ENCODE results near the gene TSPAN5. TPM values are rescaled to one million over a fixed set of nuclear protein-coding genes. Genes with fewer than 3 reads are reported as not detected.

Gene TSPAN5
- total RNA-seq, 3 donors from 2014 or later (not counting 1 experiment from before 2014, with no cell fraction given) = 6.8 to 13.7 (median 11.4) TPM

DNA sequence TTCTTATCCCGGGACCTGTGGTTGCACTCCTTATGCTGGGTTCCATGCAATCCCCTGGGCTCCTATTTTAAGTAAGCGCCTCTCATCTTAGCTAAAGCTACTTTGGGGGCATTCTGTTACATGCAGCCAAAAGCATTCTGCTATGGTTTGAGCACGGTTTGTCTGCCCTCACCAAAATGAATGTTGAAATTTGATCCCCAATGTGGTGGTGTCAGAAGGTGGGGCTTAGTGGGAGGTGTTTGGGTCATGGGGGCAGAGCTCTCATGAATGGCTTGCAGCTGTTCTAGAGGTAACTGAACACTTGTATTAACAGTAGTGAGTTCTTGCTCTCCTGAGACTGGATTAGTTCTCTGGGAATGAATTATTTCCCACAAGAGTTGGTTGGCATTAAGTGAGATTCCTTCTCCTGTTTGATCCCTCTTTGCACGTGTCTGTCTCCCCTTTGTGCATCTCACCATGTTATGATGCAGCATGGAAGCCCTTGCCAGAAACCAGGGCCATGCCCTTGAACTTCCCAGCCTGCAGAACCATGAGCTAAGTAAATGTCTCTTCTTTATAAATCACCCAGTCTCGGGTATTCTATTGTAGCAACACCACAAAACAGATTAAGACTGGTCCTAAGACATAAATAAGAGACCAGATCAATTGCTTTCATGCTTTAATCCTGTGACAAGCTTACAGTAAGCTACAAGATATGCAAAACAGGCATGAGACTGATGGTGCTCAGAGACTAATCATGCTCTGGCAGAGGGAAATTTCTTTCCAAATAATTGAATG lies 141.8 kb downstream of the TSPAN5 start:
- intact Hi-C loops (cut with micrococcal nuclease) = no loop called here
- DNase-seq = no peak
- no peak overlapping the region for H3K4me3 ChIP-seq (ENCODE audit: low read length)
- Mint-ChIP-seq H3K27ac (no peak overlapping the region), H3K4me3 (no peak overlapping the region), H3K9me3 (no peaks in the 10 kb centered on the region), H3K27me3 (ENCODE audit: low read depth in 2 of 2) (no peaks in the 10 kb centered on the region), H3K4me1 (peaks cover 42 to 54% of the 10 kb centered on the region in 2 donors), H3K36me3 (no peaks in the 10 kb centered on the region)
- no peaks in the 10 kb centered on the region for H3K36me3 ChIP-seq (ENCODE audit: control insufficient read depth, insufficient read depth, low read length)
- 94% methylated on average over 5 of the region's 5 CpGs for WGBS (ENCODE audit: insufficient coverage)
- no peak overlapping the region for H3K27ac ChIP-seq (ENCODE audit: low read length)
- no peaks in the 10 kb centered on the region for H3K27me3 ChIP-seq (ENCODE audit: control insufficient read depth, insufficient read depth, low read length)
- peaks cover 8% of the 10 kb centered on the region for H3K9me3 ChIP-seq (ENCODE audit: control insufficient read depth, insufficient read depth, low read length)
- H3K4me1 ChIP-seq (ENCODE audit: control insufficient read depth, insufficient read depth, low read length) = peaks cover 4% of the 10 kb centered on the region
- no peak for TF ChIP-seq CTCF (IDR thresholded peaks at IDR 0.05)
- no peak for ATAC-seq

GRCh38 chr4:98516042-98516440 lies 142.4 kb downstream of the TSPAN5 start:
- Mint-ChIP-seq H3K9me3 (no peaks in the 10 kb centered on the region), H3K36me3 (no peaks in the 10 kb centered on the region), H3K4me3 (no peak overlapping the region), H3K27me3 (ENCODE audit: low read depth in 2 of 2) (no peaks in the 10 kb centered on the region), H3K27ac (no peak overlapping the region), H3K4me1 (peaks cover 38 to 54% of the 10 kb centered on the region in 2 donors)
- Histone ChIP-seq H3K36me3 (ENCODE audit: control insufficient read depth, insufficient read depth, low read length) (no peaks in the 10 kb centered on the region), H3K4me1 (ENCODE audit: control insufficient read depth, insufficient read depth, low read length) (peaks cover 4% of the 10 kb centered on the region), H3K27me3 (ENCODE audit: control insufficient read depth, insufficient read depth, low read length) (no peaks in the 10 kb centered on the region), H3K27ac (ENCODE audit: low read length) (no peak overlapping the region), H3K9me3 (ENCODE audit: control insufficient read depth, insufficient read depth, low read length) (peaks cover 8% of the 10 kb centered on the region), H3K4me3 (ENCODE audit: low read length) (no peak overlapping the region)
- intact Hi-C loops (cut with micrococcal nuclease) = no loop called here
- DNase-seq (no peak), ATAC-seq (no peak)
- TF ChIP-seq CTCF (IDR thresholded peaks at IDR 0.05) = no peak
- 90% methylated on average over 3 of the region's 3 CpGs for WGBS (ENCODE audit: insufficient coverage)

DNA sequence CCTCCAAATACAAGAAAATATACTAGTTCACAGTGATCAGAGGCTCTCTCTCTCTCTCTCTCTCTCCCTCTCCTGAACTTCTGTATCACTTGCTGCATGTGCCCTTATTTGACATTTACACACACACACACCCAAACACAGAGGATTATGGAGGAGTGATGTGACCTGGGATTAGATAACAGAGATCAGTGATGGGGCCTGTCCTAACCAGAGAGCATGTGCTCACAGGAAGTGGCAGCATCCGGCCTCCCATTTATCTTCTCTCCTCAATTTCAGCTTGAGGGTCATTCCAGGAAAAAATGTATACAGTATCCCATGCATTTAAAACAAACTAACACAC lies 143.0 kb downstream of the TSPAN5 start:
- no peak overlapping the region for H3K4me3 ChIP-seq (ENCODE audit: low read length)
- no peak for TF ChIP-seq CTCF (IDR thresholded peaks at IDR 0.05)
- H3K36me3 ChIP-seq (ENCODE audit: control insufficient read depth, insufficient read depth, low read length) = no peaks in the 10 kb centered on the region
- Mint-ChIP-seq H3K9me3 (no peaks in the 10 kb centered on the region), H3K4me1 (peaks cover 43 to 60% of the 10 kb centered on the region in 2 donors), H3K27me3 (ENCODE audit: low read depth in 2 of 2) (no peaks in the 10 kb centered on the region), H3K27ac (peak overlapping the region in 1 of 2 donors; percentile 72), H3K4me3 (no peak overlapping the region), H3K36me3 (no peaks in the 10 kb centered on the region)
- no peaks in the 10 kb centered on the region for H3K27me3 ChIP-seq (ENCODE audit: control insufficient read depth, insufficient read depth, low read length)
- ATAC-seq (no peak), DNase-seq (no peak)
- peaks cover 8% of the 10 kb centered on the region for H3K9me3 ChIP-seq (ENCODE audit: control insufficient read depth, insufficient read depth, low read length)
- 67% methylated on average over 1 of the region's 1 CpG for WGBS (ENCODE audit: insufficient coverage)
- no peak overlapping the region for H3K27ac ChIP-seq (ENCODE audit: low read length)
- H3K4me1 ChIP-seq (ENCODE audit: control insufficient read depth, insufficient read depth, low read length) = peaks cover 4% of the 10 kb centered on the region
- intact Hi-C loops (cut with micrococcal nuclease) = no loop called here

Measured in natural killer cell (primary cell).